Bronchial epithelial cell (primary cell): ENCODE measurements around the gene EDA. TPM values are rescaled to one million over a fixed set of nuclear protein-coding genes. Genes with fewer than 3 reads are reported as not detected.

Source experiments
- DNase-seq: peaks from one replicate; pipeline ENCODE4 v3.0.0-alpha.2; 2010; ENCODE audit warnings: low read depth
- FAIRE-seq: peaks from 2 replicates; lab custom pipeline; 2011; peaks lifted over from hg19 to GRCh38; lab: Jason Lieb, UNC
- H3K27me3 ChIP-seq: 2 replicates; pipeline ENCODE4 v1.5.1; 2011; ENCODE audit warnings: low read length; ENCODE audit not compliant: control insufficient read depth, insufficient read depth
- H3K36me3 ChIP-seq: 2 replicates; pipeline ENCODE4 v1.5.1; 2011; ENCODE audit warnings: low read length; ENCODE audit not compliant: control insufficient read depth, insufficient read depth
- H3K4me3 ChIP-seq: 2 replicates; pipeline ENCODE4 v1.5.1; 2011; ENCODE audit warnings: mild to moderate bottlenecking, low read depth, low read length, control low read depth
- total RNA-seq: library from RNA; depleted of rRNA; stranded (reverse); fragments of >200 nt; gene quantifications from 2 replicates; pipeline ENCODE4 v1.2.1, GENCODE V29; 2014
- TF ChIP-seq, protein P1 (sequence below): IDR thresholded peaks from 2 replicates; pipeline ENCODE4 v1.5.1; 2011; ENCODE audit warnings: mild to moderate bottlenecking, moderate library complexity, low read length, control low read depth, inconsistent platforms; ENCODE audit not compliant: insufficient read depth, severe bottlenecking

Gene EDA
- total RNA-seq, 1 donor from 2014 or later: 0.26 TPM

DNA sequence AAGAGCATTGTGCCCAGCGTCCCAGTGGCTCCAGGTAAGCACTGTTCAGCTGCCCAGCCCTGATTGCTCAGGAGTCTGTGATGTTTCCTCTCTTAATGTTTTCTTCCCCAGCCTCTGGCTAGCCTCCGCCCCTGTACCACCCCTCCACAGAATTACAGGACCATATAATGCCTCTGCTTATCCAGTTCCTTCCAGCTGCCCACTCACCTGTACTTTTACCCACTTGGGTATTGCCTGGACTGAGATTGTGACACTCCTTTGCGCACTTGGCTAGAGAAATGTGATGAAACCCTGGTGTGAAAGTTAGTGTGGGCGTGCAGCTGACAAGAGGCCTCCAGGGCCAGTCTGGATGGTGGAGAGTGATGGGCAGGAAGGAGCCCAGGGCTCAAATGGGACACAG, 434.0 kb downstream of the EDA start, which contains the start of gene AWAT2:
Gene AWAT2 (minus strand): TSS at position 14 of the 400 bp plus-strand sequence. CDS start 6 bp downstream, at position 8.
- Histone ChIP-seq H3K27me3 (no peaks in the 10 kb centered on the region), H3K4me3 (no peak within 1 kb of the TSS), H3K36me3 (no peaks in the 10 kb centered on the region)
- DNase-seq (no peak), FAIRE-seq (no peak)
- TF ChIP-seq, protein P1, sequence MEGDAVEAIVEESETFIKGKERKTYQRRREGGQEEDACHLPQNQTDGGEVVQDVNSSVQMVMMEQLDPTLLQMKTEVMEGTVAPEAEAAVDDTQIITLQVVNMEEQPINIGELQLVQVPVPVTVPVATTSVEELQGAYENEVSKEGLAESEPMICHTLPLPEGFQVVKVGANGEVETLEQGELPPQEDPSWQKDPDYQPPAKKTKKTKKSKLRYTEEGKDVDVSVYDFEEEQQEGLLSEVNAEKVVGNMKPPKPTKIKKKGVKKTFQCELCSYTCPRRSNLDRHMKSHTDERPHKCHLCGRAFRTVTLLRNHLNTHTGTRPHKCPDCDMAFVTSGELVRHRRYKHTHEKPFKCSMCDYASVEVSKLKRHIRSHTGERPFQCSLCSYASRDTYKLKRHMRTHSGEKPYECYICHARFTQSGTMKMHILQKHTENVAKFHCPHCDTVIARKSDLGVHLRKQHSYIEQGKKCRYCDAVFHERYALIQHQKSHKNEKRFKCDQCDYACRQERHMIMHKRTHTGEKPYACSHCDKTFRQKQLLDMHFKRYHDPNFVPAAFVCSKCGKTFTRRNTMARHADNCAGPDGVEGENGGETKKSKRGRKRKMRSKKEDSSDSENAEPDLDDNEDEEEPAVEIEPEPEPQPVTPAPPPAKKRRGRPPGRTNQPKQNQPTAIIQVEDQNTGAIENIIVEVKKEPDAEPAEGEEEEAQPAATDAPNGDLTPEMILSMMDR: no peak

DNA sequence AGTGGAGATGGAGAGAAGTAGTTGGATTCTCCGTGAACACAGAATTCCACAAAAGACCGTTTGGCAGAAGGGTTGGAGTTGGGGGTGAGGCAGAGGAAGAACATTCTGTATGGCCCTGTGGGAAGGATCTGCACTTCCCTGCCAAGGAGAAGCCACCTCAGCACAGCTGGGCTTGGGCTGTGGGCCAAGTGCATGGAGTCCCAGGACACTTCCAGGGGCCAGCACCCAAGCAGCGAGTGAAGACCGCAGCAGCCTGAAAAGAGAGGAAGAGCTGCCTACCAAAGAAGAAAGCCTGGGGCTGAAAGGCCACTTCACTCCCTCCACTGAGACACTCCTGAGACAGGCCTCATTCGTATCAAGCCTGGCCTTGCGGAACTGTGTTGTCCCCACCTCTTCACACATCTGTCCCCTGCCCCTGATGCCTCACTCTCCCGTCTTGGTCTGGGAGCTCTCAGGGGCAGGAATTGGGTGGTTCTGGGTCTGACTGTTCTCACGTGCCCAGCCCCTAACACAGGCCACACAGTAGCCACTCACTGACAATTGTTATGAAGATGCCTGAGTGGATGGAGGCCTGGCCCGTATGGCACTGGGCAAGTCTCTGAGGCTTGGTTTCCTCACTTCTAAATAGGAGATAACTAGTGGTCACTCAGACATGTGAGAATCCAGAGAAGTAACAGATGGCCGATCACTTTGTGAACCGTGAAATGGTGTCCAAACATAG, 437.1 kb downstream of the EDA start:
- Histone ChIP-seq H3K36me3 (no peaks in the 10 kb centered on the region), H3K27me3 (no peaks in the 10 kb centered on the region), H3K4me3 (no peak overlapping the region)
- no peak for FAIRE-seq
- TF ChIP-seq, protein P1: no peak
- no peak for DNase-seq

DNA sequence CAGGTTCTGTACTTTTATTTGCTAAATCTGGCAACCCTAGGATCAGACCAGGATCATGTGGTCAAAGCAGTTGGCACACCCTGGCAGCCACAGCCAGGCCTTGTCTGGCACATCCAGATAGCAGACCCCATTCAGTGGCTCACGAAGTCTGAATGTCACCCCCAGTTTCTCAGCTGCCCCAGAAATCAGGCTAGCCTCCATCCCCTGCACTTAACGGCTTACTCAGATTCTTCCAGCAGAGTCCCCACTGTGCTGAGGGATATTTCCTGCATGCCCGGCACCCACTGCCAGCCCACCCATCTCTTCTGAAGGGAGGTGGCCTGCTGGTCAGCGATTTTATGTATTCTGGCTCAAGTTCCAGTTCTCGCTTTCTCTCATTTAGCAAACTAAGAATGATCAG, 438.5 kb downstream of the EDA start:
- TF ChIP-seq, protein P1: no peak
- no peak for FAIRE-seq
- H3K36me3 ChIP-seq: no peaks in the 10 kb centered on the region
- no peaks in the 10 kb centered on the region for H3K27me3 ChIP-seq
- H3K4me3 ChIP-seq: no peak overlapping the region
- no peak for DNase-seq

DNA sequence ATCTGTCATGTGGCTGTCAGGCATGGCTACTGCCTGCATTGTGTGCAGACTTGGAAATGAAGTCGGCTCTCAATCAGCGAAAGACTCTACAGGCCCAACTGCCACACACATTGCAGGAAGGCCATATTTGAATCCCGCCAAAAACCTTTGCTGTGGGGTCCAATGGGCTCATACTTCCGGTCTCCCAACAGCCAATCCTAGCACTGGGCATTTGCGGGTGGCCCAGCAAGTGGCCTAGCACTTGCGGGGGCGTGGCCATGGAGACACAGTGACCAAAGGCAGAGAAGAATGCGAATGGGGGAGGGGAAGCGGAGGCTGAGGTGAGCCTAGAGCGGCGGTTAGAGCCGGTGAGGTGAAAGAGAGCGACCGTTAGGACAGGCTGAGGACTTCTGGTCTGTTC, 446.2 kb downstream of the EDA start, which contains the start of gene OTUD6A:
Gene OTUD6A (plus strand): TSS at position 382 of the 400 bp plus-strand sequence. CDS start 68 bp downstream, outside the sequence.
- FAIRE-seq (no peak), DNase-seq (no peak)

DNA sequence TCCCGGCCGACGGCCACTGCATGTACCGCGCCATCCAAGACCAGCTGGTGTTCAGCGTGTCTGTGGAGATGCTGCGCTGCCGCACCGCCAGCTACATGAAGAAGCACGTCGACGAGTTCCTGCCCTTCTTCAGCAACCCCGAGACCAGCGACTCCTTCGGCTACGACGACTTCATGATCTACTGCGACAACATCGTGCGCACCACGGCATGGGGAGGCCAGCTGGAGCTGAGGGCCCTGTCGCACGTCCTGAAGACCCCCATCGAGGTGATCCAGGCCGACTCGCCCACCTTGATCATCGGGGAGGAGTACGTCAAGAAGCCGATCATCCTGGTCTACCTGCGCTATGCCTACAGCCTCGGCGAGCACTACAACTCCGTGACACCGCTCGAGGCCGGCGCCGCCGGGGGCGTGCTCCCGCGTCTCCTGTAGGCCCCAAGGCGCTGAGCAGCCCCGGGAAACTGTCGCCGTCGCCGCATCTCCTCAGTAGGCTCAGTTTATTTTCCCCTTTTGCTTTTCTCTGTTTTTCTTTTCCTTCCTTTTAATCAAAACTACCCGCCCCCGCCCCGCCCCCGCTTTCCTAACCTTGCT, 447.1 kb downstream of the EDA start:
- DNase-seq: no peak
- H3K4me3 ChIP-seq: no peak overlapping the region
- no peaks in the 10 kb centered on the region for H3K36me3 ChIP-seq
- no peaks in the 10 kb centered on the region for H3K27me3 ChIP-seq
- TF ChIP-seq, protein P1: no peak
- FAIRE-seq: no peak

More for the DNA sequence above, 446.2 kb downstream of the EDA start, which contains the start of gene OTUD6A:
- Histone ChIP-seq H3K36me3 (no peaks in the 10 kb centered on the region), H3K27me3 (no peaks in the 10 kb centered on the region), H3K4me3 (no peak within 1 kb of the TSS)
- TF ChIP-seq, protein P1: no peak
